Right lobe of liver (tissue), 6 donors: Measurements from ENCODE around the gene ZSCAN10. TPM values are rescaled to one million over a fixed set of nuclear protein-coding genes. Genes with fewer than 3 reads are reported as not detected.

Experiments used
- ATAC-seq, 4 donors: fragments of 200-7000 bp; cut with Tn5 transposase; one replicate each; pipeline ENCODE4 v1.9.1; 2020; ENCODE audit warnings: mild to moderate bottlenecking in 4 of 4, moderate library complexity in 4 of 4
- DNase-seq, 3 donors: peaks; one replicate each; pipeline ENCODE4 v3.0.0-alpha.2; 2020
- H3K27ac ChIP-seq, 3 donors: fragments of 200-600 bp; one replicate each; pipeline ENCODE4 v1.8.0; 2022
- H3K27me3 ChIP-seq, 2 donors: fragments of 200-600 bp; one replicate each; pipeline ENCODE4 v1.8.0; 2022
- H3K36me3 ChIP-seq, 4 donors: fragments of 200-600 bp; sonication (generic) in 1 of 4; one replicate each; pipeline versions ENCODE4 v1.5.1 to v1.8.0; 2017 to 2022; ENCODE audit warnings: control low read depth in 1 of 4
- H3K4me1 ChIP-seq, 4 donors: fragments of 200-600 bp; sonication (generic) in 1 of 4; one replicate each; pipeline versions ENCODE4 v1.5.1 to v1.8.0; 2017 to 2022; ENCODE audit warnings: control low read depth in 1 of 4
- H3K4me3 ChIP-seq, 3 donors: fragments of 200-600 bp; one replicate each; pipeline ENCODE4 v1.8.0; 2022
- H3K9me3 ChIP-seq, 4 donors: fragments of 200-600 bp; sonication (generic) in 1 of 4; one replicate each; pipeline versions ENCODE4 v1.5.1 to v1.8.0; 2017 to 2022; ENCODE audit warnings: control low read depth in 1 of 4
- CTCF ChIP-seq, 4 donors: fragments of 200-600 bp in 3 of 4; fragments of 450-650 bp in 1 of 4; IDR thresholded peaks; one replicate each; pipeline versions ENCODE4 v1.5.1 to v1.8.0; 2016 to 2022; ENCODE audit warnings: antibody characterized with exemption in 4 of 4, mild to moderate bottlenecking in 2 of 4
- POLR2A ChIP-seq: fragments of 450-650 bp; IDR thresholded peaks from one replicate; pipeline ENCODE4 v1.6.1; 2017; ENCODE audit warnings: antibody characterized with exemption, mild to moderate bottlenecking
- WGBS: methylation state at CpG from one replicate; pipeline ENCODE4 v1.1.6; 2018; ENCODE audit warnings: low coverage, low lambda C conversion rate; ENCODE audit not compliant: insufficient coverage; ENCODE audit errors: missing lambda C conversion rate; 5-methylcytosine and 5-hydroxymethylcytosine counted together
- intact Hi-C, 2 donors: fragments of 100-400 bp; cut with DNase I; formaldehyde crosslinking; loops; one replicate each; pipeline versions ENCODE4 v1.11.2 to v1.14.1; 2022
- total RNA-seq, 6 experiments: library from RNA; depleted of rRNA in 2 of 6; stranded (reverse); fragments of >200 nt in 2 of 6; fragmentation: NEBNext Ultra II Directional in 3 of 6; extraction: Animal tissue kit (Norgen Biotek cat#: 25700) in 3 of 6; gene quantifications; one replicate each; pipeline versions ENCODE4 v1.1.0 to v1.2.4, GENCODE V29; 2016 to 2023
- donor health status: DM: no; HTN: yes; CAD: no.
- donor health status: DM: no; HTN: no; CAD: no.
- donor health status: DM: no; HTN: no; CAD: no.
- donor health status: DM: no; HTN: yes; CAD: no.
- donor health status: DM: no; HTN: yes; CAD: no.

The ZSCAN10 gene
- total RNA-seq, 6 experiments from 2014 or later = not detected

- Histone ChIP-seq H3K27me3 (peaks cover 0 to 7% of the 10 kb centered on the region in 2 donors), H3K27ac (no peak overlapping the region), H3K9me3 (no peaks in the 10 kb centered on the region), H3K4me1 (peaks cover 0 to 5% (median 0%) of the 10 kb centered on the region in 4 donors), H3K4me3 (no peak overlapping the region), H3K36me3 (no peaks in the 10 kb centered on the region)
- WGBS = 25% methylated on average over 2 of the region's 9 CpGs
- no peak for ATAC-seq
- DNase-seq = no peak
- intact Hi-C loops = no loop called here
- TF ChIP-seq POLR2A (no peak), CTCF (IDR thresholded peaks at IDR 0.05) (no peak)
Measured at GRCh38 chr16:3051494-3051893, 47.6 kb downstream of the ZSCAN10 start.

DNA sequence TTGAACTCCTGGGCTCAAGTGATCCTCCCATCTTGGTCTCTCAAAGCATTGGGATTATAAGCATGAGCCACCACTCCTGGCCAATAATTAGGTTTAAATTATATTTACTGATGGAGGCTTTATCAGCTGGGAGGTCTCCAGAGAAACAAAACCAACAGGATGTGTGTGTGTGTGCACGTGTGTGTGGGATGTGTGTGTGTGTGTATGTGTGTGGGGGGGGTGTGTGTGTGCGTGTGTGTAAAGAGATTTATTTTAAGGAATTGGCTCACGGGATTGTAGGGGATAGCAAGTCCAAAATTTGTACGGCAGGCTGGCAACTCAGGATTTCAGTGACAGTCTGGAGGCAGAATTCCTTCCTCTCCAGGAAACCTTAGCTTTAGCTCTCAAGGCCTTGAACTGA lies 48.1 kb downstream of the ZSCAN10 start:
- Histone ChIP-seq H3K27ac (no peak overlapping the region), H3K4me3 (no peak overlapping the region), H3K9me3 (no peaks in the 10 kb centered on the region), H3K27me3 (peaks cover 0 to 12% of the 10 kb centered on the region in 2 donors), H3K36me3 (no peaks in the 10 kb centered on the region), H3K4me1 (peaks cover 0 to 9% (median 0%) of the 10 kb centered on the region in 4 donors)
- DNase-seq = no peak
- ATAC-seq = no peak
- WGBS = 44% methylated on average over 3 of the region's 4 CpGs
- intact Hi-C loops = no loop called here
- TF ChIP-seq POLR2A = no peak
- no peak for TF ChIP-seq CTCF (IDR thresholded peaks at IDR 0.05)

DNA sequence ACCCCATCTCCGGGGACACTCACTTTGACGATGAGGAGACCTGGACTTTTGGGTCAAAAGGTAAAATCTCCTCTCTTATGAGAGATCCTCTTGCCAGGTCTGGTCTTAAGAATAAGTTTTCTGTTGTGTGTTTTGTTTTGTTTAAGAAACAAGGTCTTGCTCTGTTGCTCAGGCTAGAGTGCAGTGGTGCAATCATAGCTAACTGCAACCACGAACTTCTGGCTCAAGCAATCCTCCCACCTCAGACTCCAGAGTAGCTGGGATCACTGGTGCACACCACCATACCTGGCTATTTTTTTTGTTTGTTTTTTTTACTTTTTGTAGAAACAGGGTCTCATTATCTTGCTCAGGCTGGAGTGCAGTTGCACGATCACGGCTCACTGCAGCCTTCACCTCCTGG lies 48.6 kb downstream of the ZSCAN10 start:
- H3K4me3 ChIP-seq = no peak overlapping the region
- H3K9me3 ChIP-seq = no peaks in the 10 kb centered on the region
- intact Hi-C loops = no loop called here
- no peak for TF ChIP-seq CTCF (IDR thresholded peaks at IDR 0.05)
- TF ChIP-seq POLR2A = no peak
- H3K4me1 ChIP-seq = peaks cover 0 to 13% (median 0%) of the 10 kb centered on the region in 4 donors
- DNase-seq (no peak), ATAC-seq (no peak)
- peaks cover 0 to 16% of the 10 kb centered on the region in 2 donors for H3K27me3 ChIP-seq
- no peak overlapping the region for H3K27ac ChIP-seq
- WGBS = 62% methylated on average over 3 of the region's 5 CpGs
- no peaks in the 10 kb centered on the region for H3K36me3 ChIP-seq

DNA sequence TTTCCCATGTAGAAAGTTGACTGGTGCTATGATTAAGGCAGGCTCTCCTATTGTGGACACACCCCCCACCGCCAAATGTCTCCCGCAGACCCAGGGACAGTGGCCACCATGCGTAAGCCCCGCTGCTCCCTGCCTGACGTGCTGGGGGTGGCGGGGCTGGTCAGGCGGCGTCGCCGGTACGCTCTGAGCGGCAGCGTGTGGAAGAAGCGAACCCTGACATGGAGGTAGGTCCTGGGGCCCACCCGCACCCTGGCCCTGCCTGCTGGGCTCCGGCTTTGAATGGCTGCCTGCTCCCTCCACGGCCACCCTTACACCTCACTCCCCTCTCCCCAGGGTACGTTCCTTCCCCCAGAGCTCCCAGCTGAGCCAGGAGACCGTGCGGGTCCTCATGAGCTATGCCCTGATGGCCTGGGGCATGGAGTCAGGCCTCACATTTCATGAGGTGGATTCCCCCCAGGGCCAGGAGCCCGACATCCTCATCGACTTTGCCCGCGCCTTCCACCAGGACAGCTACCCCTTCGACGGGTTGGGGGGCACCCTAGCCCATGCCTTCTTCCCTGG lies 49.1 kb downstream of the ZSCAN10 start:
- DNase-seq (no peak), ATAC-seq (no peak)
- Histone ChIP-seq H3K4me3 (no peak overlapping the region), H3K27me3 (peaks cover 0 to 20% of the 10 kb centered on the region in 2 donors), H3K9me3 (no peaks in the 10 kb centered on the region), H3K36me3 (no peaks in the 10 kb centered on the region), H3K27ac (no peak overlapping the region), H3K4me1 (peaks cover 0 to 16% (median 0%) of the 10 kb centered on the region in 4 donors)
- WGBS = 76% methylated on average over 8 of the region's 26 CpGs
- intact Hi-C loops = no loop called here
- TF ChIP-seq CTCF (IDR thresholded peaks at IDR 0.05) (no peak), POLR2A (no peak)

GRCh38 chr16:3047387-3047720 lies 51.7 kb downstream of the ZSCAN10 start:
- H3K27ac ChIP-seq = no peak overlapping the region
- no CpG with 5 or more reads among the region's 13 CpGs for WGBS

More at GRCh38 chr16:3047387-3047720, 51.7 kb downstream of the ZSCAN10 start:
- H3K36me3 ChIP-seq = no peaks in the 10 kb centered on the region
- TF ChIP-seq CTCF (IDR thresholded peaks at IDR 0.05) (no peak), POLR2A (no peak)
- no peaks in the 10 kb centered on the region for H3K9me3 ChIP-seq
- DNase-seq = no peak
- intact Hi-C loops = no loop called here
- H3K4me1 ChIP-seq = peaks cover 0 to 16% (median 0%) of the 10 kb centered on the region in 4 donors
- peaks cover 0 to 25% of the 10 kb centered on the region in 2 donors for H3K27me3 ChIP-seq
- no peak overlapping the region for H3K4me3 ChIP-seq
- peak in 1 of 4 donors; percentile 3 for ATAC-seq
